Cardiac fibroblast (primary cell): ENCODE measurements around the gene DCLK2.

Source experiments
- DNase-seq, 2 donors: peaks; one replicate each; pipeline versions ENCODE4 v3.0.0 to v3.0.0-alpha.2; 2010; ENCODE audit warnings: low read depth in 2 of 2
- H3K4me3 ChIP-seq, 2 donors: replicated peaks in 1 of 2; 1 replicate in 1 of 2; 2 replicates in 1 of 2; pipeline ENCODE4 v1.5.1; 2011; ENCODE audit warnings: low read depth in 2 of 2, low read length in 2 of 2, mild to moderate bottlenecking in 2 of 2, moderate library complexity in 1 of 2
- CTCF ChIP-seq: IDR thresholded peaks from one replicate; pipeline ENCODE4 v1.5.1; 2011; ENCODE audit warnings: low read depth, mild to moderate bottlenecking, low read length, inconsistent platforms

The DCLK2 gene

GRCh38 chr4:150068300-150068960 lies 9.8 kb upstream of the DCLK2 start:
- no peak for DNase-seq
- TF ChIP-seq CTCF, result no peak
- H3K4me3 ChIP-seq, result no peak overlapping the region

GRCh38 chr4:150069353-150069752 lies 8.9 kb upstream of the DCLK2 start:
- DNase-seq, result peak in 1 of 2 donors; percentile 18
- H3K4me3 ChIP-seq, result no peak overlapping the region
- TF ChIP-seq CTCF, result no peak

GRCh38 chr4:150070464-150071170 lies 7.6 kb upstream of the DCLK2 start:
- H3K4me3 ChIP-seq, result no peak overlapping the region
- peak in 1 of 2 donors; percentile 92 for DNase-seq
- no peak for TF ChIP-seq CTCF

- no peak for TF ChIP-seq CTCF
- H3K4me3 ChIP-seq, result no peak overlapping the region
- peak in 1 of 2 donors; percentile 45 for DNase-seq
Measured at GRCh38 chr4:150072471-150072870, 5.8 kb upstream of the DCLK2 start.

- TF ChIP-seq CTCF, result no peak
- peak; percentile 92 to 96 for DNase-seq
- H3K4me3 ChIP-seq, result no peak overlapping the region
Measured at GRCh38 chr4:150072906-150073714, 5.1 kb upstream of the DCLK2 start.

GRCh38 chr4:150074064-150074463 lies 4.2 kb upstream of the DCLK2 start:
- DNase-seq, result no peak
- no peak overlapping the region for H3K4me3 ChIP-seq
- TF ChIP-seq CTCF, result no peak
